Right atrium auricular region (tissue), 2 donors: Measurements from ENCODE around the gene ZNF469. TPM values are rescaled to one million over a fixed set of nuclear protein-coding genes. Genes with fewer than 3 reads are reported as not detected.

Source experiments
- DNase-seq: peaks from one replicate; pipeline ENCODE4 v3.0.0-alpha.2; 2019; ENCODE audit warnings: low spot score
- H3K27ac ChIP-seq, 2 donors: fragments of 200-600 bp; sonication (generic); 1 replicate in 1 of 2; 2 replicates in 1 of 2; pipeline ENCODE4 v1.5.1; 2016 to 2019
- H3K27me3 ChIP-seq, 2 donors: fragments of 200-600 bp; sonication (generic); one replicate each; pipeline versions ENCODE4 v1.5.1 to v1.6.0; 2017 to 2019
- H3K36me3 ChIP-seq: fragments of 200-600 bp; sonication (generic); one replicate; pipeline ENCODE4 v1.5.1; 2016
- H3K4me1 ChIP-seq, 2 donors: fragments of 200-600 bp; sonication (generic); one replicate each; pipeline versions ENCODE4 v1.5.1 to v1.6.0; 2017 to 2019
- H3K4me3 ChIP-seq, 2 donors: fragments of 200-600 bp; sonication (generic); 1 replicate in 1 of 2; 2 replicates in 1 of 2; pipeline ENCODE4 v1.5.1; 2017 to 2019; ENCODE audit warnings: mild to moderate bottlenecking in 1 of 2, moderate library complexity in 1 of 2
- H3K9me3 ChIP-seq, 2 donors: fragments of 200-600 bp; sonication (generic); one replicate each; pipeline ENCODE4 v1.5.1; 2019
- CTCF ChIP-seq, 2 donors: fragments of 200-600 bp; sonication (generic); IDR thresholded peaks; one replicate each; pipeline ENCODE4 v1.5.1; 2019; ENCODE audit warnings: antibody characterized with exemption in 2 of 2
- total RNA-seq, 2 donors: library from RNA; depleted of rRNA; stranded (reverse); fragments of >200 nt; gene quantifications; one replicate each; pipeline ENCODE4 v1.1.0, GENCODE V29; 2016

ZNF469 gene
- total RNA-seq, 2 donors from 2014 or later: 0.56 to 0.83 TPM

- no peak for DNase-seq
- Histone ChIP-seq H3K9me3 (no peaks in the 10 kb centered on the region), H3K27ac (no peak overlapping the region), H3K36me3 (no peaks in the 10 kb centered on the region), H3K27me3 (no peaks in the 10 kb centered on the region), H3K4me3 (no peak overlapping the region), H3K4me1 (no peaks in the 10 kb centered on the region)
- no peak for TF ChIP-seq CTCF (IDR thresholded peaks at IDR 0.05)
These were observed 29.1 kb upstream of the ZNF469 start for GRCh38 chr16:88353691-88354090.

- DNase-seq: no peak
- no peak for TF ChIP-seq CTCF (IDR thresholded peaks at IDR 0.05)
- H3K27me3 ChIP-seq: no peaks in the 10 kb centered on the region
- no peaks in the 10 kb centered on the region for H3K9me3 ChIP-seq
- no peaks in the 10 kb centered on the region for H3K36me3 ChIP-seq
- H3K27ac ChIP-seq: no peak overlapping the region
- no peak overlapping the region for H3K4me3 ChIP-seq
- H3K4me1 ChIP-seq: no peaks in the 10 kb centered on the region
These were observed 28.3 kb upstream of the ZNF469 start for GRCh38 chr16:88354229-88355092.

- Histone ChIP-seq H3K4me3 (no peak overlapping the region), H3K27ac (no peak overlapping the region), H3K36me3 (no peaks in the 10 kb centered on the region), H3K4me1 (no peaks in the 10 kb centered on the region), H3K27me3 (no peaks in the 10 kb centered on the region), H3K9me3 (no peaks in the 10 kb centered on the region)
- DNase-seq: no peak
- no peak for TF ChIP-seq CTCF (IDR thresholded peaks at IDR 0.05)
These were observed 27.7 kb upstream of the ZNF469 start for GRCh38 chr16:88355093-88355388.

- H3K4me3 ChIP-seq: no peak overlapping the region
- H3K27ac ChIP-seq: no peak overlapping the region
- no peaks in the 10 kb centered on the region for H3K9me3 ChIP-seq
- DNase-seq: no peak
- H3K36me3 ChIP-seq: no peaks in the 10 kb centered on the region
- no peak for TF ChIP-seq CTCF (IDR thresholded peaks at IDR 0.05)
- H3K27me3 ChIP-seq: no peaks in the 10 kb centered on the region
- no peaks in the 10 kb centered on the region for H3K4me1 ChIP-seq
These were observed 27.2 kb upstream of the ZNF469 start for GRCh38 chr16:88355389-88356123.

GRCh38 chr16:88356124-88356726 is 26.5 kb upstream of the ZNF469 start:
- Histone ChIP-seq H3K4me3 (no peak overlapping the region), H3K36me3 (no peaks in the 10 kb centered on the region), H3K4me1 (no peaks in the 10 kb centered on the region), H3K27ac (no peak overlapping the region), H3K9me3 (no peaks in the 10 kb centered on the region), H3K27me3 (no peaks in the 10 kb centered on the region)
- TF ChIP-seq CTCF (IDR thresholded peaks at IDR 0.05): no peak
- no peak for DNase-seq
